HepG2 (cell line): ENCODE results near the gene CKAP5. TPM values are rescaled to one million over a fixed set of nuclear protein-coding genes. Genes with fewer than 3 reads are reported as not detected.

Experiments used
- ATAC-seq: fragments of 200-7000 bp; cut with Tn5 transposase; 3 replicates; pipeline ENCODE4 v1.9.1; 2020; ENCODE audit warnings: mild to moderate bottlenecking, moderate library complexity
- BruUV-seq: library from RNA; stranded (reverse); fragments of 400-500 nt; replicated peaks from 2 replicates; lab custom pipeline; 2021; lab: Mats Ljungman, UMichigan
- CTCF ChIA-PET: fragments of 300-600 bp; formaldehyde crosslinking; extraction: SDS; loops from one replicate; lab custom pipeline; 2021; ENCODE audit warnings: low total read pairs, inconsistent platforms, low intra/inter-chr PET ratio; lab: Yijun Ruan, JAX
- POLR2A ChIA-PET: fragments of 350-600 bp; sonication (Branson Sonifier 250); formaldehyde crosslinking; loops from one replicate; lab custom pipeline; 2020; ENCODE audit warnings: antibody characterized with exemption, inconsistent platforms; lab: Yijun Ruan, JAX
- DNase-seq: peaks from one replicate; pipeline ENCODE4 v3.0.0-alpha.2; 2015; ENCODE audit warnings: low spot score
- FAIRE-seq: peaks from 3 replicates; lab custom pipeline; 2011; peaks lifted over from hg19 to GRCh38; lab: Jason Lieb, UNC
- H2AFZ ChIP-seq: one replicate; pipeline ENCODE4 v1.6.1; 2011; ENCODE audit warnings: low read length, inconsistent platforms
- H3K27ac ChIP-seq: fragments of 300-600 bp; 3 replicates; pipeline ENCODE4 v1.8.0; 2011; ENCODE audit warnings: mixed run types, mild to moderate bottlenecking, mixed read lengths, low read length, inconsistent platforms; ENCODE audit not compliant: insufficient read depth; ENCODE audit errors: extremely low read length
- H3K27me3 ChIP-seq, 2 experiments: fragments of 200-600 bp in 1 of 2; 2 replicates in 1 of 2; 3 replicates in 1 of 2; pipeline versions ENCODE4 v1.6.0 to v1.8.0; 2011; ENCODE audit warnings: low read length in 2 of 2, mild to moderate bottlenecking in 2 of 2, moderate library complexity in 2 of 2, inconsistent platforms in 1 of 2; ENCODE audit not compliant: insufficient read depth in 2 of 2, control insufficient read depth in 1 of 2
- H3K36me3 ChIP-seq, 2 experiments: fragments of 200-600 bp in 1 of 2; replicated peaks in 1 of 2; 2 replicates in 1 of 2; 3 replicates in 1 of 2; pipeline versions ENCODE4 v1.5.1 to v1.8.0; 2011; ENCODE audit warnings: low read length in 2 of 2, inconsistent platforms in 1 of 2; ENCODE audit not compliant: insufficient read depth in 2 of 2, control insufficient read depth in 1 of 2
- H3K4me1 ChIP-seq: 2 replicates; pipeline ENCODE4 v1.5.1; 2012; ENCODE audit warnings: low read length, inconsistent platforms; ENCODE audit not compliant: insufficient read depth
- H3K4me2 ChIP-seq: 2 replicates; pipeline ENCODE4 v1.6.0; 2011; ENCODE audit warnings: low read depth, low read length, inconsistent platforms
- H3K4me3 ChIP-seq, 3 experiments: fragments of 200-600 bp in 1 of 3; sonication (generic), shearing (Covaris generic) in 1 of 3; replicated peaks in 1 of 3; 2 replicates each; pipeline ENCODE4 v1.5.1; 2011 to 2016; ENCODE audit warnings: low read length in 3 of 3, inconsistent platforms in 2 of 3, low read depth in 2 of 3, mild to moderate bottlenecking in 2 of 3, control low read depth in 1 of 3, mixed read lengths in 1 of 3; ENCODE audit not compliant: insufficient read depth in 1 of 3
- H3K79me2 ChIP-seq: one replicate; pipeline ENCODE4 v1.6.1; 2011; ENCODE audit warnings: low read length, inconsistent platforms; ENCODE audit not compliant: insufficient read depth
- H3K9ac ChIP-seq: 2 replicates; pipeline ENCODE4 v1.6.0; 2011; ENCODE audit warnings: mild to moderate bottlenecking, low read depth, low read length, inconsistent platforms; ENCODE audit not compliant: insufficient read depth
- H3K9me3 ChIP-seq: 2 replicates; pipeline ENCODE4 v1.5.1; 2012; ENCODE audit warnings: mild to moderate bottlenecking, low read length
- H4K20me1 ChIP-seq: 2 replicates; pipeline ENCODE4 v1.6.0; 2011; ENCODE audit warnings: inconsistent platforms, mild to moderate bottlenecking, low read length, moderate library complexity; ENCODE audit not compliant: insufficient read depth
- DMTF1 ChIP-seq: sonication (generic); formaldehyde crosslinking; IDR thresholded peaks from 2 replicates; pipeline ENCODE4 v1.4.0; 2020; ENCODE audit warnings: mild to moderate bottlenecking, missing genetic modification reagents
- HHEX ChIP-seq: IDR thresholded peaks from 2 replicates; pipeline ENCODE4 v1.6.1; 2016; ENCODE audit warnings: control low read depth
- NFKBIZ ChIP-seq: IDR thresholded peaks from 2 replicates; pipeline ENCODE4 v1.6.1; 2018; ENCODE audit warnings: missing genetic modification reagents, missing compliant biosample characterization
- SOX5 ChIP-seq: IDR thresholded peaks from 2 replicates; pipeline ENCODE4 v1.6.1; 2016; ENCODE audit warnings: borderline replicate concordance
- TOPORS ChIP-seq: sonication (generic); formaldehyde crosslinking; IDR thresholded peaks from 2 replicates; pipeline ENCODE4 v1.8.0; 2023; ENCODE audit warnings: mild to moderate bottlenecking, missing genetic modification reagents
- YEATS4 ChIP-seq: sonication (generic); formaldehyde crosslinking; IDR thresholded peaks from 2 replicates; pipeline ENCODE4 v1.4.0; 2020; ENCODE audit warnings: missing genetic modification reagents, borderline replicate concordance
- ZBTB34 ChIP-seq: sonication (generic); formaldehyde crosslinking; IDR thresholded peaks from 2 replicates; pipeline ENCODE4 v1.8.0; 2022; ENCODE audit warnings: mild to moderate bottlenecking, missing genetic modification reagents
- ZFP36 ChIP-seq: fragments of 150-350 bp; IDR thresholded peaks from 2 replicates; pipeline ENCODE4 v1.6.1; 2018; ENCODE audit warnings: borderline replicate concordance, low read length, low read depth; ENCODE audit not compliant: partially characterized antibody
- ZMYM3 ChIP-seq: sonication (generic); formaldehyde crosslinking; IDR thresholded peaks from 2 replicates; pipeline ENCODE4 v1.5.1; 2020; ENCODE audit warnings: mild to moderate bottlenecking, missing genetic modification reagents
- ZNF17 ChIP-seq: sonication (generic); formaldehyde crosslinking; IDR thresholded peaks from 2 replicates; pipeline ENCODE4 v1.5.0; 2020; ENCODE audit warnings: mild to moderate bottlenecking, missing genetic modification reagents
- ZNF441 ChIP-seq: sonication (generic); formaldehyde crosslinking; IDR thresholded peaks from 2 replicates; pipeline ENCODE4 v1.7.0; 2021; ENCODE audit warnings: missing genetic modification reagents, borderline replicate concordance
- ZNF713 ChIP-seq: sonication (generic); formaldehyde crosslinking; IDR thresholded peaks from 2 replicates; pipeline ENCODE4 v1.4.0; 2020; ENCODE audit warnings: mild to moderate bottlenecking, missing genetic modification reagents
- ZNF740 ChIP-seq: sonication (generic); formaldehyde crosslinking; IDR thresholded peaks from 2 replicates; pipeline ENCODE4 v1.4.0; 2020; ENCODE audit warnings: missing genetic modification reagents
- ZNF746 ChIP-seq: sonication (generic); formaldehyde crosslinking; IDR thresholded peaks from 2 replicates; pipeline ENCODE4 v1.8.0; 2022; ENCODE audit warnings: mild to moderate bottlenecking, missing genetic modification reagents
- WGBS: methylation state at CpG from one replicate; pipeline ENCODE4 v1.1.6; 2017; ENCODE audit warnings: low lambda C conversion rate; 5-methylcytosine and 5-hydroxymethylcytosine counted together
- in situ Hi-C: cut with HindIII; loops from 2 replicates; pipeline ENCODE4 v1.10.0; 2017; ENCODE audit warnings: low pct_unique_long_range_greater_than_20kb; ENCODE audit not compliant: extremely low pct_ligation_motif_present
- intact Hi-C: fragments of 100-400 bp; cut with micrococcal nuclease; formaldehyde crosslinking; loops from one replicate; pipeline ENCODE4 v1.10.0; 2022; ENCODE audit not compliant: unreplicated experiment
- polyA plus RNA-seq, 8 experiments: library from polyadenylated mRNA; depleted of rRNA in 3 of 8; stranded (reverse) in 7 of 8; unstranded in 1 of 8; fragments of >200 nt; fragmentation: Illumina TruSeq in 4 of 8; extraction: Trizol in 4 of 8; gene quantifications; 2 replicates each; pipeline versions ENCODE4 v1.2.1 to v1.2.3, GENCODE V29; 2011 to 2016; ENCODE audit warnings: low read depth in 4 of 8, missing spikeins in 1 of 8, mixed read lengths in 1 of 8; ENCODE audit not compliant: insufficient read depth in 1 of 8
- total RNA-seq, 5 experiments: library from RNA; depleted of rRNA; stranded (reverse); fragments of >200 nt; fragmentation: Illumina TruSeq; extraction: Trizol; gene quantifications; 2 replicates each; pipeline ENCODE4 v1.2.3, GENCODE V29; 2016; ENCODE audit warnings: low read depth in 1 of 5
- TF ChIP-seq, protein P1 (sequence below): sonication (generic); formaldehyde crosslinking; IDR thresholded peaks from 2 replicates; pipeline ENCODE4 v1.4.0; 2020; ENCODE audit warnings: missing genetic modification reagents
- TF ChIP-seq, protein P2 (sequence below): sonication (generic); formaldehyde crosslinking; IDR thresholded peaks from 2 replicates; pipeline ENCODE4 v1.5.0; 2020; ENCODE audit warnings: missing genetic modification reagents
- TF ChIP-seq, protein P3 (sequence below): sonication (generic); formaldehyde crosslinking; IDR thresholded peaks from 2 replicates; pipeline ENCODE4 v1.4.0; 2020; ENCODE audit warnings: mild to moderate bottlenecking, low read depth, missing genetic modification reagents

The CKAP5 gene
- total and polyA plus RNA-seq, 2 of the 13 experiments (the other 11 are each of a cell fraction or from before 2014, with no cell fraction given), result 79.2 to 103 TPM

GRCh38 chr11:46711303-46711702 is 134.8 kb downstream of the CKAP5 start:
- no peaks in the 10 kb centered on the region for H4K20me1 ChIP-seq
- in situ Hi-C loops, result no loop called here
- H3K27ac ChIP-seq, result no peak overlapping the region
- 0 out of 5 replicates have a peak, but pooled peaks cover 0 to 10% of the 10 kb centered on the region in 2 experiments for H3K36me3 ChIP-seq
- H3K4me1 ChIP-seq, result peaks cover 51% of the 10 kb centered on the region
- BruUV-seq, result no TSS peak
- FAIRE-seq (no peak), DNase-seq (no peak), ATAC-seq (no peak; the same call in 2 of the 3 replicates)
- no peak overlapping the region for H2AFZ ChIP-seq
- no peak overlapping the region for H3K4me3 ChIP-seq
- no peaks in the 10 kb centered on the region for H3K9me3 ChIP-seq
- no peak for TF ChIP-seq YEATS4 (CRISPR knock-in tag)
- TF ChIP-seq DMTF1 (CRISPR knock-in tag), result no peak
- no peak for TF ChIP-seq HHEX (CRISPR knock-in tag)
- no peak for TF ChIP-seq ZMYM3 (CRISPR knock-in tag)
- TF ChIP-seq, protein P1, sequence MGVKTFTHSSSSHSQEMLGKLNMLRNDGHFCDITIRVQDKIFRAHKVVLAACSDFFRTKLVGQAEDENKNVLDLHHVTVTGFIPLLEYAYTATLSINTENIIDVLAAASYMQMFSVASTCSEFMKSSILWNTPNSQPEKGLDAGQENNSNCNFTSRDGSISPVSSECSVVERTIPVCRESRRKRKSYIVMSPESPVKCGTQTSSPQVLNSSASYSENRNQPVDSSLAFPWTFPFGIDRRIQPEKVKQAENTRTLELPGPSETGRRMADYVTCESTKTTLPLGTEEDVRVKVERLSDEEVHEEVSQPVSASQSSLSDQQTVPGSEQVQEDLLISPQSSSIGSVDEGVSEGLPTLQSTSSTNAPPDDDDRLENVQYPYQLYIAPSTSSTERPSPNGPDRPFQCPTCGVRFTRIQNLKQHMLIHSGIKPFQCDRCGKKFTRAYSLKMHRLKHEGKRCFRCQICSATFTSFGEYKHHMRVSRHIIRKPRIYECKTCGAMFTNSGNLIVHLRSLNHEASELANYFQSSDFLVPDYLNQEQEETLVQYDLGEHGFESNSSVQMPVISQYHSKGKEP (CRISPR knock-in tag), result no peak
- TF ChIP-seq NFKBIZ, result no peak
- TF ChIP-seq, protein P2, sequence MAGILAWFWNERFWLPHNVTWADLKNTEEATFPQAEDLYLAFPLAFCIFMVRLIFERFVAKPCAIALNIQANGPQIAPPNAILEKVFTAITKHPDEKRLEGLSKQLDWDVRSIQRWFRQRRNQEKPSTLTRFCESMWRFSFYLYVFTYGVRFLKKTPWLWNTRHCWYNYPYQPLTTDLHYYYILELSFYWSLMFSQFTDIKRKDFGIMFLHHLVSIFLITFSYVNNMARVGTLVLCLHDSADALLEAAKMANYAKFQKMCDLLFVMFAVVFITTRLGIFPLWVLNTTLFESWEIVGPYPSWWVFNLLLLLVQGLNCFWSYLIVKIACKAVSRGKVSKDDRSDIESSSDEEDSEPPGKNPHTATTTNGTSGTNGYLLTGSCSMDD (CRISPR knock-in tag), result no peak
- TF ChIP-seq ZBTB34 (CRISPR knock-in tag), result no peak
- TF ChIP-seq, protein P3, sequence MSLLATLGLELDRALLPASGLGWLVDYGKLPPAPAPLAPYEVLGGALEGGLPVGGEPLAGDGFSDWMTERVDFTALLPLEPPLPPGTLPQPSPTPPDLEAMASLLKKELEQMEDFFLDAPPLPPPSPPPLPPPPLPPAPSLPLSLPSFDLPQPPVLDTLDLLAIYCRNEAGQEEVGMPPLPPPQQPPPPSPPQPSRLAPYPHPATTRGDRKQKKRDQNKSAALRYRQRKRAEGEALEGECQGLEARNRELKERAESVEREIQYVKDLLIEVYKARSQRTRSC (CRISPR knock-in tag), result no peak
- no peak for TF ChIP-seq ZNF746 (CRISPR knock-in tag)
- no peak for TF ChIP-seq ZFP36
- TF ChIP-seq ZNF17 (CRISPR knock-in tag), result no peak
- TF ChIP-seq ZNF713, result no peak
- TF ChIP-seq SOX5, result no peak
- TF ChIP-seq ZNF441 (CRISPR knock-in tag), result no peak
- no peak for TF ChIP-seq TOPORS (CRISPR knock-in tag)
- TF ChIP-seq ZNF740 (CRISPR knock-in tag), result no peak
- H3K79me2 ChIP-seq, result no peaks in the 10 kb centered on the region
- intact Hi-C loops, result no loop called here
- no peak overlapping the region for H3K4me2 ChIP-seq
- ChIA-PET POLR2A (interaction anchor here (1.5 kb wide), 1 partner anchor 11 kb away, joined by 6 read pairs; the partner anchor contains the start of genes ARHGAP1 and ZNF408), CTCF (no interaction called here)
- 91% methylated on average over 4 of the region's 5 CpGs for WGBS
- H3K27me3 ChIP-seq, result no peaks in the 10 kb centered on the region
- no peak overlapping the region for H3K9ac ChIP-seq
